GM19455 (cell line): ENCODE measurements around the gene HIBADH.
"Not testable (repeated sequence)": the region's sequence is repeated elsewhere in the genome, so short reads cannot be mapped to it uniquely, and the experiment has no call there.

Experiments
- ATAC-seq: cut with Tn5 transposase; IDR thresholded peaks from one replicate; pipeline ENCODE4 v1.9.1; 2021; ENCODE audit not compliant: unreplicated experiment

HIBADH gene

DNA sequence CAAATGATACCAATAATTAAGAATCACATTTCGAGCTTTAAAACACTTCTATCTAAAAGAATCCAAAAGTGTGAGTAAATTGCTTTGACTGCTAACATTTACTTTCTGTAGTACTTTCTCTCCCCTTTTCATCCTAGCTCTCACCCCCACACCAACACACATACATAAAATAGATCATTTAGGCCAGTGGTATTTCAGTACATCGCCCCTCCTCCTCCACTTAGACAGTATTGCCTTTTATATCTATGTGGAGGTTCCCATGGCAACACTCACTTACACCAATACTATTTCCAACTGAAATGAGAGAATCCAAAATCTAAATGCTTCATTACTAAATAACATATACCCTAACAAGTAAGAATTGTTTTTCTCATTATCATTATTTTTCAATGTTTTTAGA lies 58.9 kb downstream of the HIBADH start:
- no peak for ATAC-seq

DNA sequence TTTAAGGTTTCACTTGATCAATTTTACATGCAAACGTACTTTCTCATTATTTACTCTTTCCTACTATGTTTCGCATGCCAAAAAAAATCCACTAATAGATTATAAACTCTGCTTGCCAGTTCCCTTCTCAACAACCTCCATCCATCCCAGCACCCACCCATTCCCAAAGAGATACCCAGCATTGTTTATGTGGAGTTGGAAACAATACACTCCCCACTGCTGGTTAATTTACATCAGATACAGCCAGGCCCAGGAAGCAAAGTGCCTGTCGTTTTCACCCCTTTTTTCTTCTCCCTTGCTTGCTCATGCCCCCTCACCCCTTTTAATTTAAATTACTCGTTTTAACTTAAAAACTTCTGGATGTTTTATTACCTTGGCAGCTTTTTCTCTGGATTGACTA lies 59.9 kb downstream of the HIBADH start:
- no peak for ATAC-seq

DNA sequence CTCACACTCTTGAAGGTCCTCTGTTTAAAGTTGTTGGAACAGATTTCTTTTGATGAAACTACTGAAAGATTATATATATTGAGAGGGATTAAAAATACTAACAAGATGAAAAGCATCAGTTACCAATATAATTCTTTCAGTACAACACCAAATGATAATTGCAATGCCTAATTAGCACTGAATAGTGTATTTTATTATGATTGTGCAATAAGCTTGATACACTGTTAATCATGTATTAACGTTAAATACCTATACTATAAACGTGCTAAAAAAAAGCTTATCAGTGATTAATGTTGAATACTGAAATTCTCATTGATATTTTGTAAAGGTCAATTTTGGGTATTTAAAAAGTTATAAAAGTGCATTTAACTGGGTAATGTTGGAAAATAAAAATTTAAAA lies 61.5 kb downstream of the HIBADH start:
- no peak for ATAC-seq

DNA sequence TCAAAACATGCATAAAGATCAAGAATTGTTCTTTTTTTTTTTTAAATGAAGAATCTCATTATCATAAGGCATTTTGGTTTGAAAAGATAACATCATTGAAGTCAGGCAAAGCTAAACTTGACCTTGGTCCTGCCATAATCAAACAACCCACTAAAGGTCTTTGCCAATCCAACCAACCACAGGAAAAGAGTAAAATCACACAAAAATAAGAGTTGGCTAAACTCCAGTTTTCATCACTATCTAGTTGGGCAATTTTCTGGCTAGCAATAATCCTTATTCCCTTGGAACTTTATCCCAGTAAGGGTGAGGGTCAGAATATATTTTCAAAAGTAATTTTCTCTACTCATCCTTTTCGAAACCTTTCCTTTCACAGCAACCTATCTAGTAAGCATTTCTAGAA lies 62.4 kb downstream of the HIBADH start:
- no peak for ATAC-seq

DNA sequence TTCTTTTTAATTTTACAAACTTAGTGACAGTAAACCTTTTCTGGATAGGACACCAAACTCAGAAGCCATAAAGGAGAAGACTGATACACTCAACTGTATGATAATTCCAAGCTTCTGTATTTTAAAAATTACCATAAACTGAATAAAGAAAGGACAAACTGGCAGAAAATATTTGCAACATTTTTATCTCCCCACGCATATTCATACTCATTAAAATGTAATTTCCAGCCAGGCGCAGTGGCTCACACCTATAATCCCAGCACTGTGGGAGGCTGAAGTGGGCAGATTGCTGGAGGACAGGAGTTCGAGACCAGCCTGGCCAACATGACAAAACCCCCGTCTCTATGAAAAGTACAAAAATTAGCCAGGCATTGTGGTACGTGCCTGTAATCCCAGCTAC lies 67.7 kb downstream of the HIBADH start:
- ATAC-seq: no peak

DNA sequence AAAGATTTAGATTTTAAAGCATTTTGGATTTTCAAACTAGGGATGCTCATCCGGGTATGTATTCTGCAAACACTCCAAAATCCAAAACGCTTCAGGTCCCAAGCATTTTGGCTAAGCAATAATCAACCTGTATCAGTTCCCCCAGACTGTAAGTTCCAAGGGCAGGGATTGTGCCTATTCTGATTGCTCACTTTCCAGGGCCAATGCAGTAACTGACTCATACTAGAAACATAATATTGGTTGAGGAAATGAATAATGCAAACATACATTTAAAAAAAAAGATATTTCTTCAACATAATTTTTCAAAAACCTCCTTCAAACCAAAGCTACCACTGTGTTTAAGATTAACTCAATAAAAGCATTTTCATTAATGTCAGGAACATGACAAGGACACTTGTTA lies 69.5 kb downstream of the HIBADH start:
- ATAC-seq: no peak

DNA sequence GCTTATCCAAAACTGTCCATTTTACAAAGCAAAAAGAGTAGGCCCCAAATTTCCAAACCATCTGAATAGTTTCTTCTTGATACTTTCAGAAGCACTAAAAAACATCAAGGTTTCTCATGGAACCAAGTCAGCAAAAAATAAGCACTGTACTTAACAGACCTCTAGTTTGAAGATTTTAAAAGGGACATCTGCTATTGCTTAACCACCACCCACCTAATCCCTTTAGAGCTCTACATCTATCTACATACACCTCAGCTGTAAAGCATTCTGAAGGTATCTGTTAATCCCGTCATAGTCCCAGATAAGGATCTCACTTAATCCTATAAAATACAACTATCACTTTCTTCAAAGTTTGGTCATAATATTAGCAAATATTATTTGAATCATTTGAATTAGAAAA lies 72.3 kb downstream of the HIBADH start:
- ATAC-seq: no peak

DNA sequence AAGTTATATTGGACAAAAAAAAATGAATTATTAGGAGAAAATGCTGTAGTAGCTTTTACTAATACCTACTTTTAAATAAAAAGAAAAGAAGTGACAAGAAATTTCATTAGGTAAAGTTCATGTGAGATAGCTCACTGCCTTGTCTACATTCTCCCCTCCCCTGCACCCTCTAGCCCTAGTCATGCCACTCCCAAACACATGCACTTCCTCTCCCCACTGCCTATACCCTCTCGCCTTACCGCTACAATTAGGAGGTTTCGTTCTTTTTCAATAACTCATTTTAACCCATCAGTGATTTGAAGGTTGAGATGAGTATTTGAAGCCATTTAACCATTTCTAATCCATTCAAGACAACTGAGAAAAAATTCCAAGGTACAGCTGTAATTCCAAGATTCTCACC lies 75.3 kb downstream of the HIBADH start:
- ATAC-seq: no peak

DNA sequence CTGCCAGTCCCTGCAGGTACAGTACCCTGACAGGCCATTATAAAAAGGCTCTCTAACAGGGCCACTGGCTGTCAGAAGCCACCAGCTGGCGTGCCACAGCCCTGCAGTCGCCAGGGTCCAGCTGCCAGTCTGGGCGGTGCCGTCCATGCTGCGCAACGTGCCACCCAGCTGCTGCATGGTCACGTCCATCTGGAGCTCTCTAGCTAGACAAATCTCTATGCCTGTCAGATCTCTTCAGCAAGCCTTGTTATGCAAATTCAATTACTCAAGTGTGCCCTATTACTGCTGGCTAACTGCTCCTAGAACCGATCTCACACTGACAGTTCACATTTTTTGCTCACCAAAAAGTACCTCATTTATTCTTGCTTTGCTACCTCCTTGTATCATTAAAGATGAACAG lies 75.9 kb downstream of the HIBADH start:
- ATAC-seq: peak; percentile 85

DNA sequence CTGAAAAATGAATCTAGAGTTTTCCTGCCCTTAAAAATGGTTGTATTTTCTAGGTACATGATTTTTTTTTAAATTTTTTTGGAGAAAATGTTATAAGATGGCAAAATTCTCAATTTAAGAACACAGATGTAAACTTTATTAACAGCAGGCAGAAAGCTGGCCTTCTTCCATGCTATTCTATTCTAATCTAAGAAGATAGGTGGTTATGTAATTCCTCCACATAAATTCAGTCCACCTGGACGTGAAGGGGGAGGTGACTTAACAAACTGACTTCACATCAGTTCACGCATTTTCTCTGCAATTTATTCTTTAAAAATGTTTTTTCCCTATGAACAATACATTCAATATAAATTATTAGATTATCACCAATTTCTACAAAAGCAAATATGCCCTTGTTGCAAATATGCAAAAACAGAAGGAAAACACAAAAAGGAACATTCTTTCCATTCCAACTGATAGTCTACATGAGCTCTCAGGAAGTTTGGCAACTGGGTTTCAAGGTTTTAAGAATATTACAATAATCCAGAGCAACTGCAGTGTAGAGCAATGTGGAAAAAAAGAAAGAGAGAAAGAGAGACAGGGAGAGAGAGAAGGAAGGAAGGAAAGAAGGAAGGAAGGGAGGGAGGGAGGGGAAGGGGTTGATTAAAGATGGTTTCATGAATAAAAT lies 76.8 kb downstream of the HIBADH start:
- no peak for ATAC-seq

DNA sequence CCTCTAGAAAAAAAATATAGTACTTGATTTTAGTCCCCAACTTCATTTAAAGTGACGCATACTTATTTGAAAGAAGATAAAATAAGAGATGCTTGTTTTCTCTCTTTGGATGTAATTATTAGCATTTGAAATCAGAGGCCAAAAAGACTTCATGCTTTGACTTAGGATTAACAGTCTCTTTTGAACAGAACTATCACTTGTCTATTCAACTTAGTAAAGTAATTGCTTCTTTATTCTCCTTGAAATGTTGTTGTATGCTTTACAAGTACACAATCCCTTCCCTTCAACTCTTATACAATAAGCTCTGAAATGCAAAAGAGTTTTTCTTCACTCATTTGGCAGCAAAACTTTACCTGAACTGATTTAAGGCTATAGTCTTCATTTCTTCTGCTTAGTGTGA lies 80.8 kb downstream of the HIBADH start:
- no peak for ATAC-seq

DNA sequence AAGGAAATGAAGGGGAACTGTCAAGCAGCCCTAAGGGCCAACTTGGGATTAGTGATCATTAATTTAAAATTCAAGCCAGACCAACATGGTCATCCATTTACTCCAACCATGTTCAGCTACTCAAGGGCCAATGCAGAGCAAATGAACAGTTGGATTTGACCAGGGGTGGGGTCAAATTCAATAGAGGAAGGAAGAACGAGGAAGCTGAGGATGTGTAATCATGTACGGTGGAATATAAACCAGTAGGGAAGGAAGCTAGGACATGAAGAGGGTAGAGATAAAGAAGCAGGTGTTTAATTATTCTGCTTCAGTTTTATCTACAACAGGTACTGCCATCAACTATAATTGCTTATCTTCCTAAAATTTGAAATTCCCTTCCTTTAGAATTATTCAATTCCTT lies 81.6 kb downstream of the HIBADH start:
- ATAC-seq: no peak

DNA sequence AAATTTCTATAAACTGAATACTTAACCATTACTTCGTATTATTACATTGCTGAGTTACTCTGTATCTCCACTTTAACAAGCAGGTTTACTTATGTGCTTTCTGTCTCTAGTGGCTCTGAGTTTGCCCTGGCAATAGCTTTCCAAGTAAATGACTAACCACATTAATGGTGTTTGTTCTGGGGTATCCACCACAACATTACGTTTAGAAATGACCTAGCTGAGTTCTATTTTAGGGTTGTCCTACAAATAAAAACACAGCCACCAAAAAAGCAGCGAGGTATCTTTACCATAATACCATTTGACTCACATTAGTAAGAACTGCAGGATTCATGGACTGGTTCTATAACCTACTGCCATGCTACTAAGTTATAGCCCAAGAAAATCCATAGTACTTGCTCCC lies 83.1 kb downstream of the HIBADH start:
- ATAC-seq: no peak

DNA sequence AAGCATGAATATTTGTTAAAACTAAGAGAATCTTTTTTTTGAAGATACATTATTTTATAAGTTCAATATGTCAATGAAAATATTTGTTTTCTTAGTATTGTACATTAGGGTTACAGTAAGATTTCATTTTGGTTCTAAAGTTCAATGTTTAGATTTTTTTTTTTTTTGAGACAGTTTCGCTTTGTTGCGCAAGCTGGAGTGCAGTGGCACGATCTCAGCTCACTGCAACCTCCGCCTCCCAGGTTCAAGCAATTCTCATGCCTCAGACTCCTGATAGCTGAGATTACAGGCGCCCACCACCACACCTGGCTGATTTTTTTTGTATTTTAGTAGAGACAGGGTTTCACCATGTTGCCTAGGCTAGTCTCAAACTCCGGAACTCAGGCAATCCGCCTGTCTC lies 84.5 kb downstream of the HIBADH start:
- ATAC-seq: not testable (repeated sequence)

DNA sequence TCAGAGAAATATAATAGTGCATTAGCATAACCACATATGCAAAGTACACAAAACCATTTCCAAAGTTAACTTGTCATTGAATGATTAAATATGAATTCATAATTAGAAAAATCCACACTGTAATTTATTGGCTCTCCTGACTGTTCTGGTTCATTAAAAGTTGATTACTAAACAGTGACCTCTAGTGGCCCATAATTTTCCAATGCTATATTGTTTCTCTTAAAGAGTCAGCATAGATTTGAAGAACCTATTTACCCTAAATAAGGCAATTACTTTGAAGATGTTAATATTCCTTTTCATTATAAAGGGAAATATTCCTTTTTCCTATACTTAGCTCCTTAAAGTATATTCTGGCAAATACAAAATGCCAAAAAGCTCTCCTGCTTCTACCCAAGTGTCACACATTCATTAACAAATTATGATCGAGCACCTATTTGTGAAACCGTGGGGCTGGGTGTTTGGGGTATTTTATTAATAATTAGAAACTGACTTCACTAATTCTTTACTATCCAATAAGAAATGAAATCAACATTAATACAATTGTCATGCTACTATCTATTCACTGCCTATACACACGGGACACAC lies 86.2 kb downstream of the HIBADH start:
- ATAC-seq: no peak

DNA sequence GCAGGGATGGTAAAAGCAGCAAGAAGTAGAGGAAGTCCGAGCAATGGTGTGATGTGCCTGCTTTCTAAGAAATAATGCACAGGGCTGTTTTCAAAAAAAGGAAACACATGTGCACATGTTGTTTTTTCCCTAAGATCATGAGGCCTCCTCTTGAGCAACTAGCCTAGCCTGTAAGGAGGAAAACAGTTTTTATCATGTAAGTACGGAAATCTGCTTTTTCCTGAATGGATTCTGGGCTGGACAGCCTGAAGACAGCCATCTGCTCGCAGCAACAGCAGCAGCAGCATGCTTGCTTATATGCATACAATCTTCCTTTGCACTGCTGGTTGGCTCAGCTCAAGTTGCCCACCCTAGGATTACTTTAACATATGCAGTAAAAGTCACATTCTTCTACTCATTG lies 87.1 kb downstream of the HIBADH start:
- ATAC-seq: no peak

DNA sequence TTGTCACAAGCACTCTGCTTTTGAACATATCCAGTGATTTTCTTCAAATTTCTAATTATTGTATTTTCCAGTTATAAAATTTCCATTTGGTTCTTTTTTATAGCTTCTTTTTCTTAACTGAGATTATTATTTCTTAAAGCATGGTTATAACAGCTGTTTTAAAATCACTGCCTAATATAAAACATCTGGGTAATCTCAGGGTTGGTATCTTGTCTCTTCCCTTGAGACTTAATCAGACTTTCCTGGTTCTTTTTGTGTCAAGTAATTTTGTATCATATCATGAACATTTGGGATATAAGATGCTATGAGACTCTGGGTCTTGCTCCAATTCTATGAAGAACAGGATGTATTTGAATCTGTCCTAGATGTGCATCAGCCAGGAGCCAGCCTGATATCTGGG lies 93.6 kb downstream of the HIBADH start:
- no peak for ATAC-seq

DNA sequence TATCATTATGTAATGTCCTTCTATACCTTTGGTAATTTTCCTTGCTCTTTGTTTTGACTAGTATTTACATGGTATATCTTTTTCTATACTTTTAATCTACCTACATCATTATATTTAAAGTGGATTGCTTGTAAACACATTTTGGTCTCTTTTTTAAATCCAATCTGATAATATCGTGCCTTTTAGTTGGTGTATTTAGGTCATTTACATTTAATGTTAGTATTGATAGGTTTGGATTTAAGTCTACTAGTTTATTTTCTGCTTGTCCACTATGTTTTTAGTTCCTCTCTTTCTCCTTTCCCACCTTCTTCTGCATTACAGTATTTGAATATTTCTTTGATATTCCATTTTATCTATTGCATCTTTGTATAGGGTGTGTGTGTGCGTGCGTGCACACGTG lies 95.4 kb downstream of the HIBADH start:
- no peak for ATAC-seq

DNA sequence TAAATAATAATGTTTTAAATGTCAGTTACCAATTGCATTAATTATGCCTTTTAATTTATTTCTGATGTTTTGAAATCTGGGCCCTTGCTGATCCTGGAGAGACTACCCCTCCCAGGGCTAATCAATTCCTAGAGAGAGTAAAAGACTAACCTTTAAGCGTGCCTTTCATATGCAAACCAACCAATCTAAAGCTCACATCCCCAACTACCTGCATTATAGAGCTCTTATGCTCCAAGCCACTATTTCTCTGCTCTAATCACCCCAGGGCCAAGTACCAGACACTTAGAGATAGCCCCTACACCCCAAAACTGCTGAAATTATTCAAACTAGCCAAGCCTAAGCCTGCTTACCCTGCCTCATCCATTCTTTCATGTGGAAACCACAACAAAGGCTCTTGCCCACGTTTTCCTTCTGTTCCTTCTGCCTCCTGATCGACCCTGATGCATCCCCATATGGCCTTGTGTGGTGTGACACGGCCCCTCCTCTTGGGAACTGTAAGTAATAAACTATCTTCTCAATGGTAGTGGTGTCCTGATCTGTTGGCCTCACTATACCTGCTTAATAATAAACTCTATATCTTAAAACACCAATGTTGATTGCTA lies 97.7 kb downstream of the HIBADH start:
- ATAC-seq: no peak

DNA sequence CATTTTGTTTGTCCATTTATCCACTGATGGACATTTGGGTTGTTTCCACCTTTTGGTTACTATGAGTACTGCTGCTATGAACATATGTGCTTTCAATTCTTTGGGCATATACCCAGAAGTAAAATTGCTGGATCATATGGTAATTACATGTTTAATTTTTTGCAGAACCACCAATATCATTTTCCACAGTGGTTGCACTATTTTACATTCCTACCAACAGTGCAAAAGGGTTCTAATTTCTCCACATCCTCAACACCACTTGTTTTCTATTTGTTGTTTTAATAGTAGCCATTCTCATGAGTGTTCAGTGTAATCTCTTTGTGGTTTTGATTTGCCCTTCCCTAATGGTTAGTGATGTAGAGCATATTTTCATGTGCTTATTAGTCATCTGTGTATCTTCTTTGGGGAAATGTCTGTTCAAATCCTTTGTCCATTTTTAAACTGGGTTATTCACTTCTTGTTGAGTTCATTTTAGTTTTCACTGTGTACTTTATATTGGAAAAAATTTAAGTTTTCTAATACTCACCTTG lies 101.9 kb downstream of the HIBADH start:
- ATAC-seq: no peak

DNA sequence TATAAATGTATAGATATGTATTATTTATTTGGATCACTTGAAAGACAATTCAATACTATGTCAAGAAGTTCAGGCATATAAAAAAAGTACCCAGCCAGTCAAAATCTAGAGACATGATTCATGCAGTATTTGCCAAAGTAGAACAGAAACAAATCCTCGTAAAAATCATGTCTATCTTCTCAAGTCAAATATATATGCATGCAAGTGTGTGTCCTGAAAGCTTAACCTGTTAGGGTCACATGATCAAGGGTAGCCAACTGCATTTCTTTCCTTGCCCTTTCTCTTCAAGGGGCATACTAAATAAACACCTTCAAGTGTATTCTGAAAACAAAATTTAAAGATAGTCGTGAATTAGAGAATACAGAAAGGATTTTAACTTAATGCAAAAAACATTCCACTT lies 107.0 kb downstream of the HIBADH start:
- ATAC-seq: no peak

DNA sequence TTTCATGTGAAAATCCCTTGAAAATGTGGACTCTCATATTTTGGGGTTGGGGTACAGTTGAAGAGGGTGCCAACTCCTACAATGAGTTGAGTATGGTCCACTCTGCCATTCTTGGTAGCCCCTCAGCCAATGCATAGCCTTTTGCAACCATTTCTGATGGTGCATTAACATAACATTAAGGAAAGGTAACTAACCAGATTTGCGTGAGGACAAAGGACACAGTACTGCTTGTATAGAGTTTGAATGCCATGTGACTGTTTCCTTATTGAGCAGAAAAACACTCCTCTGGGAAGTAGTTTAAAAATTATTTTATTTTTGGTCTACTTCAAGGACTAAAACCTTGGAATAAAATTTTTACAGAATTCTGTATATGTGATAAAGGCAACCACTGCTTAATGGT lies 107.9 kb downstream of the HIBADH start:
- ATAC-seq: no peak

DNA sequence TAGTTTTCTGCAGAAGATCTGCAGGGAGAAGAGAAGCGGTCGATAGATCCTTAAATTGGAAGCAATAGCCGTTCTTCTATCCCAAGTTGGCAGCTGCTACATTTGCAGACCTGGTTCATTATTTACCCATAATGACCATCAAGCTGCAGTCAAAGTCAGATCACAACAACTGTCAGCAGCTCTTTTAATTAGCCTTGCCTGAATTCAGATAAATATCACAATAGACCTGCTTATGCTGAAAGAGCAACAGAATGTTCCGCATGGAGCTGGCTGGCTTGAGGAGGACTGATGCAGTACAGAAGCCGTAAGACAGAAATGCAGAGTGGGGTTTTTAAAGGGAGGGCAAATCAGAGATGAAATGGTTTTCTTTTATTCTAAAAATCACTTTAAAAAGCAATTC lies 109.4 kb downstream of the HIBADH start:
- ATAC-seq: no peak
